T-helper 1 cell treated with Interleukin-12 subunit alpha and Interleukin-12 subunit beta and Interleukin-4 antibody, amounts not matched to agents 30 μg/mL and 1 μg/mL, for 36 hours (primary cell): ENCODE results near the gene SEMA4G.

ENCODE experiments used
- H3K27ac Mint-ChIP-seq: one replicate; pipeline ENCODE4 v1.8.0; 2021; ENCODE audit warnings: mild to moderate bottlenecking, mixed read lengths
- H3K27me3 Mint-ChIP-seq: one replicate; pipeline ENCODE4 v1.8.0; 2021; ENCODE audit warnings: low read depth, mixed read lengths
- H3K36me3 Mint-ChIP-seq: one replicate; pipeline ENCODE4 v1.8.0; 2021; ENCODE audit warnings: low read depth, mixed read lengths
- H3K4me1 Mint-ChIP-seq: one replicate; pipeline ENCODE4 v1.8.0; 2021; ENCODE audit warnings: low read depth, mixed read lengths
- H3K4me3 Mint-ChIP-seq: one replicate; pipeline ENCODE4 v1.8.0; 2021; ENCODE audit warnings: mild to moderate bottlenecking, moderate library complexity, mixed read lengths
- H3K9me3 Mint-ChIP-seq: one replicate; pipeline ENCODE4 v1.8.0; 2021; ENCODE audit warnings: mixed read lengths

The SEMA4G gene

GRCh38 chr10:100988166-100988565, 18.9 kb downstream of the SEMA4G start:
- Mint-ChIP-seq H3K27ac (no peak overlapping the region), H3K4me3 (peak overlapping the region; percentile 98), H3K4me1 (peaks cover 18% of the 10 kb centered on the region), H3K36me3 (peaks cover 25% of the 10 kb centered on the region), H3K9me3 (no peaks in the 10 kb centered on the region), H3K27me3 (no peaks in the 10 kb centered on the region)

DNA sequence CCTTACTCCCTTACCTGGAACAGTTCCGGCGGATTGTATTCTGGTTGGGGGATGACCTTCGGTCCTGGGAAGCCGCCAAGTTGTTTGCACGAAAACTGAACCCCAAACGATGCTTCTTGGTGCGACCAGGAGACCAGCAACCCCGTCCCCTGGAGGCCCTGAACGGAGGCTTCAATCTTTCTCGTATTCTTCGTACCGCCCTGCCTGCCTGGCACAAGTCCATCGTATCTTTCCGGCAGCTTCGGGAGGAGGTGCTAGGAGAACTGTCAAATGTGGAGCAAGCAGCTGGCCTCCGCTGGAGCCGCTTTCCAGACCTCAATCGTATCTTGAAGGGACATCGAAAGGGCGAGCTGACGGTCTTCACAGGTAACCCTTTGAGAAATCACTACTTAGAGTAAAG, 19.8 kb downstream of the SEMA4G start:
- no peak overlapping the region for H3K27ac Mint-ChIP-seq
- H3K9me3 Mint-ChIP-seq = no peaks in the 10 kb centered on the region
- peaks cover 28% of the 10 kb centered on the region for H3K36me3 Mint-ChIP-seq
- peaks cover 18% of the 10 kb centered on the region for H3K4me1 Mint-ChIP-seq
- H3K4me3 Mint-ChIP-seq = peak overlapping the region; percentile 25
- H3K27me3 Mint-ChIP-seq = no peaks in the 10 kb centered on the region

DNA sequence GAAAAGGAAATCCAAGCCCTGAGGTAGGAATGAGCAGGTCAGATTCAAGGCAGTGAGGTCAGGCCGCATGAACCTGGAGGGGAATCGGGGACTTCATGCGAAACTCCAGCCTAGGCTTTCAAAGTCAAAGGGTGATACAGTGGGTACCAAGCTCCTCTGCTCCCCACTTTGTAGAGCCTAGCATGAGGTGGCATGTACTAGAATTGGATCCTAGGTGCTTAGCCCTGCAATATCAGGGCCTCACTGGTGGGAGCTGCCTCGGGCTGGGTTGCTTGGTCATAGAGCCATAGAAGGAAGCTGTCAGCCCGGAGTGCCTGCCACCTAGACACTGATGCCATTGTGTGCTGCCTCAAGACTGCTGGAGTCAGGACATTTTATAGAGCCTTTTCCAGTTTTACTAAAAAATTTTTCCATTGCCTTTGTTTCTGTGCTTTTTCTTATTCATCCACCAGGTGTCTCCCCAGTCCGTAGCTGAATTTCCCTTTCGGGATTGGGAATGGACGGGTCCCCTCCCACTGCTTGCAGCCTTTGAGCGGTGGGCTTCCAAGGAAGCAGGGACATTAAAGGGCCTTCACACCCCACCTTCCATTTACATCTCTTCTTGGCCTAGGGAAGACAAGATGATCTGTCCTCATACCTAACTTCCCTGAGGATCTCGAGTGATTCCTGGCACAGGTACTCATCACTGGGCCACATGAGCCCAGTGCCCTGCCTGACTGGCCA, 24.8 kb downstream of the SEMA4G start:
- H3K27ac Mint-ChIP-seq = no peak overlapping the region
- no peaks in the 10 kb centered on the region for H3K9me3 Mint-ChIP-seq
- no peak overlapping the region for H3K4me3 Mint-ChIP-seq
- peaks cover 22% of the 10 kb centered on the region for H3K36me3 Mint-ChIP-seq
- H3K4me1 Mint-ChIP-seq = peaks cover 18% of the 10 kb centered on the region
- H3K27me3 Mint-ChIP-seq = no peaks in the 10 kb centered on the region

GRCh38 chr10:100995181-100995580, 25.9 kb downstream of the SEMA4G start:
- H3K9me3 Mint-ChIP-seq = no peaks in the 10 kb centered on the region
- H3K27me3 Mint-ChIP-seq = no peaks in the 10 kb centered on the region
- no peak overlapping the region for H3K27ac Mint-ChIP-seq
- H3K36me3 Mint-ChIP-seq = peaks cover 22% of the 10 kb centered on the region
- no peak overlapping the region for H3K4me3 Mint-ChIP-seq
- H3K4me1 Mint-ChIP-seq = peaks cover 15% of the 10 kb centered on the region

DNA sequence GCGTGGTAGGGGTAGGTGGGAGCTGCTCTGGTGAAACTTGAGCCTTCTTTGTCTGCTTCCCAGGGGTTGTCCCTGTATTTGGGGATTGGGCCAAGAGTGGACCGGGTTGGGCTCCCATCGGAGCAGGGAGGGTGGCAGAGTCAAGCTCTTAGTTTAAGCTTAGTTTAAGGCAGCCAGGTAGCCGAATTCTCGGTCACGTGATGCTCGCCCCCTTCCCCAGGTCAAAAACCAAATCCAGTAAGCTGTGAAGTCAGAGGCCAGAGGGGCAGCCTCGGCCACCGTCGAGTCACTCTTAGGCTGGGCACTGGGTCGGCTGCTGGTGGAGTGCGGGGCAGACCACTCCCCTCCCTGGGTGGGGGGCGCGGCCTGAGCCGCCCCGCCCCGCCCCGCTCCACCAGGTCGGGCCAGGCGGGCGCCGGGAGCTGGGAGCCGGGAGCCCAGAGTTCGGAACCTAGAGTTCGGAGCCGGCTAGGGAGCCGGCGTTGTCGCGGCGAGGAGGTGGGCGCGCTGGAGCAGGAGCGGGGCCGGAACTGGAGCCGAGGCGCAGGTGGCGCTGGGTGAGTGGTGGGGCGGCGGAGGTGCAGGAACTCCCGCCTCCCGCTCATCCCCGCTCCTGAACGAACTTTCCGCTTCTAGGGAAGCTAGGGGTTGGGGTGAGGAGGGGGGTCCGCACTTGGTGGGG, 27.5 kb downstream of the SEMA4G start:
- no peaks in the 10 kb centered on the region for H3K9me3 Mint-ChIP-seq
- H3K4me1 Mint-ChIP-seq = peaks cover 18% of the 10 kb centered on the region
- peak overlapping the region; percentile 85 for H3K27ac Mint-ChIP-seq
- H3K36me3 Mint-ChIP-seq = peaks cover 15% of the 10 kb centered on the region
- no peaks in the 10 kb centered on the region for H3K27me3 Mint-ChIP-seq
- peak overlapping the region; percentile 88 for H3K4me3 Mint-ChIP-seq

DNA sequence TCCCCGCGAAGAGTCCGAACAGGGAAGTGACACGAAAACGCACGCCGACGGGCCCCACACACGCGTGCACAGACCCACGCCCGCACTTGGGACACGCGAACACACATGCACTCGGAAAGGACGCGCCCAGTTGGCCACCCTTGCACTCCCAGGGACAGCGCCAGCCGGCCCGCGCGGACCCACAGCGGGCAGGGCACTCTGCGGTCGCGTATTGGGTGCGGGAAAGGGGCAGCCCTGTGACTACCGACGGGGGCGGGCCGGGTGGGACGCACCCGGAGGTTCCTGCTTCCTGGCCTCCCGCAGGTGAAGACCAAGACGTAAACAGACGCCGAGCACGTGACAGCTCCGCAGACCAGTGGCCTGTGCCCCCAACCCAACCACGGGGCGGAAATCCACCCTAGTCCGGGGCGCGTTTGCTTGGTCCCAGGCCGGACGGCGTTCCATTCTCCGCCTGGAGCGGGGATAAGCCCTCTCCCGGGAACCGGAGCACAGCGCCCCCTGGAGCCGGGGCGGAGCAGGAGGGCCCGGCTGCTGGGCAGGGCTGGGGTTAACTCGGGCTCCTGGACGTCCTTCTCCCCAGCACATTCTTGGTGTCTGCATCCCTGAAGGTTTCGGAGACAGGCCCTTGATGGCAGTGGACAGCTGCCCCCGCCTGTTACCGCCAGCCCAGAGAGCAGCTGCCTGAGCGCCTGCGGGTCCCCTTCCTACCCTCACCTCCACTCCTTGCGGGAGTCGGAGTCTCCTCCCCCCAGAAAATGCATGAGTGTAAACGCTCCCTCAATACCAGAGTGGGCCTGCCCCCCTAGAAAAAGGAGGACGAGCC, 28.3 kb downstream of the SEMA4G start:
- no peaks in the 10 kb centered on the region for H3K27me3 Mint-ChIP-seq
- peak overlapping the region; percentile 85 for H3K27ac Mint-ChIP-seq
- peaks cover 18% of the 10 kb centered on the region for H3K4me1 Mint-ChIP-seq
- H3K4me3 Mint-ChIP-seq = peak overlapping the region; percentile 88
- H3K36me3 Mint-ChIP-seq = peaks cover 15% of the 10 kb centered on the region
- no peaks in the 10 kb centered on the region for H3K9me3 Mint-ChIP-seq

- peaks cover 11% of the 10 kb centered on the region for H3K36me3 Mint-ChIP-seq
- H3K9me3 Mint-ChIP-seq = no peaks in the 10 kb centered on the region
- H3K4me3 Mint-ChIP-seq = peak overlapping the region; percentile 88
- H3K27ac Mint-ChIP-seq = peak overlapping the region; percentile 87
- H3K27me3 Mint-ChIP-seq = no peaks in the 10 kb centered on the region
- H3K4me1 Mint-ChIP-seq = peaks cover 18% of the 10 kb centered on the region
These were observed 29.1 kb downstream of the SEMA4G start for GRCh38 chr10:100998183-100998990.

- H3K27ac Mint-ChIP-seq = peak overlapping the region; percentile 87
These were observed 29.9 kb downstream of the SEMA4G start for GRCh38 chr10:100998991-100999741.

GRCh38 chr10:100999742-101000126, 30.4 kb downstream of the SEMA4G start, which contains the start of gene LZTS2:
TSS of gene LZTS2 (plus strand) at chr10:100999808. CDS start at chr10:101002539, 2,731 bp downstream.
- peaks cover 3% of the 10 kb centered on the region for H3K36me3 Mint-ChIP-seq
- H3K27ac Mint-ChIP-seq = peak within 1 kb of the TSS; percentile 87
- peaks cover 18% of the 10 kb centered on the region for H3K4me1 Mint-ChIP-seq
- no peaks in the 10 kb centered on the region for H3K27me3 Mint-ChIP-seq
- no peaks in the 10 kb centered on the region for H3K9me3 Mint-ChIP-seq
- peak within 1 kb of the TSS; percentile 88 for H3K4me3 Mint-ChIP-seq

More at GRCh38 chr10:100998991-100999741, 29.9 kb downstream of the SEMA4G start:
- H3K9me3 Mint-ChIP-seq = no peaks in the 10 kb centered on the region
- peaks cover 8% of the 10 kb centered on the region for H3K36me3 Mint-ChIP-seq
- peak overlapping the region; percentile 88 for H3K4me3 Mint-ChIP-seq
- peaks cover 18% of the 10 kb centered on the region for H3K4me1 Mint-ChIP-seq
- H3K27me3 Mint-ChIP-seq = no peaks in the 10 kb centered on the region

- Mint-ChIP-seq H3K4me1 (peaks cover 18% of the 10 kb centered on the region), H3K27me3 (no peaks in the 10 kb centered on the region), H3K9me3 (no peaks in the 10 kb centered on the region), H3K4me3 (peak overlapping the region; percentile 65), H3K27ac (no peak overlapping the region), H3K36me3 (peaks cover 3% of the 10 kb centered on the region)
These were observed 31.0 kb downstream of the SEMA4G start for GRCh38 chr10:101000127-101000914.

- no peaks in the 10 kb centered on the region for H3K27me3 Mint-ChIP-seq
- H3K27ac Mint-ChIP-seq = peak overlapping the region; percentile 15
- peaks cover 3% of the 10 kb centered on the region for H3K36me3 Mint-ChIP-seq
- peaks cover 16% of the 10 kb centered on the region for H3K4me1 Mint-ChIP-seq
- no peaks in the 10 kb centered on the region for H3K9me3 Mint-ChIP-seq
- H3K4me3 Mint-ChIP-seq = peak overlapping the region; percentile 66
These were observed 31.8 kb downstream of the SEMA4G start for GRCh38 chr10:101000915-101001658.

DNA sequence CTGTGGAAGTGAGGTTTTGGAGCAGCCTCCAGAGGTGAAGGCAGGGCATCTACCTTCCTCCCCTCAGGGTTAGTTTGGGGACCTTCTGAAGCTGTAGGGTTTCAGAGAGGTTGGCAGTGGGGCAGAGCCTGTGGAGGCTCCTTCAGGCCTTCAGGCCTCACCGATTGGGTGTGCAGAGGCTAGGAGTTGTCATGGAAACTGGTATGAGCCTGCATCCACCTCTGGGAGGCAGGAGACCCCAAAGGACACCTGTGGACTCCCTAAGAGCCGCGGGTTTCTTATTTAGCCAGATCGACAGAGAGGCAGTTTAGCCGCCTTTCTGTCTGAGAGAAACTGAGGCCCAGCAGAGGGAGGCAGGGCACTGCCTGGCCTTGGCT, 32.3 kb downstream of the SEMA4G start:
- Mint-ChIP-seq H3K27ac (no peak overlapping the region), H3K9me3 (no peaks in the 10 kb centered on the region), H3K4me1 (peaks cover 11% of the 10 kb centered on the region), H3K4me3 (no peak overlapping the region), H3K27me3 (no peaks in the 10 kb centered on the region), H3K36me3 (peaks cover 3% of the 10 kb centered on the region)
